ENCODE data around the gene ZSWIM3. TPM values are rescaled to one million over a fixed set of nuclear protein-coding genes. Genes with fewer than 3 reads are reported as not detected.

The ZSWIM3 gene
- total and polyA plus RNA-seq, 2 donors (not counting 3 experiments of a cell fraction or from before 2014, with no cell fraction given), result 3.8 to 4.4 TPM

- no peaks in the 10 kb centered on the region for H3K9me3 ChIP-seq (replicated peaks; ENCODE audit: control insufficient read depth, insufficient read depth, low read length)
- no peak for FAIRE-seq
- no peak for DNase-seq (ENCODE audit: low read depth, low spot score)
- dilution Hi-C loops (cut with MboI; ENCODE audit: extremely low pct_ligation_motif_present, low sequenced_read_pairs), result no loop called here
- no peaks in the 10 kb centered on the region for H3K79me2 ChIP-seq (ENCODE audit: control insufficient read depth, insufficient read depth, low read length)
- BruUV-seq (replicated peaks), result no TSS peak
- intact Hi-C loops (cut with micrococcal nuclease), result no loop called here
- no peak overlapping the region for H2AFZ ChIP-seq (ENCODE audit: low read depth, low read length)
- H4K20me1 ChIP-seq (replicated peaks; ENCODE audit: control insufficient read depth, extremely low read depth, insufficient read depth, low read length), result no peaks in the 10 kb centered on the region
- H3K4me2 ChIP-seq (ENCODE audit: insufficient read depth, low read length), result no peak overlapping the region
- TF ChIP-seq GATA2 (IDR thresholded peaks at IDR 0.05; ENCODE audit: insufficient read depth, insufficient read length, low read depth, low read length) (no peak), POLR2A (IDR thresholded peaks at IDR 0.05; ENCODE audit: low read depth, low read length) (no peak), EZH2 (IDR thresholded peaks at IDR 0.05; ENCODE audit: borderline replicate concordance, low read depth, low read length, severe bottlenecking) (no peak), JUN (IDR thresholded peaks at IDR 0.05; ENCODE audit: borderline replicate concordance, insufficient read depth, insufficient read length, low read depth) (no peak), POLR2AphosphoS5 (IDR thresholded peaks at IDR 0.05; ENCODE audit: insufficient read depth, low read depth, low read length) (no peak), FOS (IDR thresholded peaks at IDR 0.05; ENCODE audit: borderline replicate concordance, insufficient read depth, low read length) (no peak), MYC (IDR thresholded peaks at IDR 0.05; ENCODE audit: low read depth, low read length) (no peak)
- TF ChIP-seq, protein P1, sequence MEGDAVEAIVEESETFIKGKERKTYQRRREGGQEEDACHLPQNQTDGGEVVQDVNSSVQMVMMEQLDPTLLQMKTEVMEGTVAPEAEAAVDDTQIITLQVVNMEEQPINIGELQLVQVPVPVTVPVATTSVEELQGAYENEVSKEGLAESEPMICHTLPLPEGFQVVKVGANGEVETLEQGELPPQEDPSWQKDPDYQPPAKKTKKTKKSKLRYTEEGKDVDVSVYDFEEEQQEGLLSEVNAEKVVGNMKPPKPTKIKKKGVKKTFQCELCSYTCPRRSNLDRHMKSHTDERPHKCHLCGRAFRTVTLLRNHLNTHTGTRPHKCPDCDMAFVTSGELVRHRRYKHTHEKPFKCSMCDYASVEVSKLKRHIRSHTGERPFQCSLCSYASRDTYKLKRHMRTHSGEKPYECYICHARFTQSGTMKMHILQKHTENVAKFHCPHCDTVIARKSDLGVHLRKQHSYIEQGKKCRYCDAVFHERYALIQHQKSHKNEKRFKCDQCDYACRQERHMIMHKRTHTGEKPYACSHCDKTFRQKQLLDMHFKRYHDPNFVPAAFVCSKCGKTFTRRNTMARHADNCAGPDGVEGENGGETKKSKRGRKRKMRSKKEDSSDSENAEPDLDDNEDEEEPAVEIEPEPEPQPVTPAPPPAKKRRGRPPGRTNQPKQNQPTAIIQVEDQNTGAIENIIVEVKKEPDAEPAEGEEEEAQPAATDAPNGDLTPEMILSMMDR (IDR thresholded peaks at IDR 0.05; ENCODE audit: extremely low read depth in 1 of 2, insufficient read depth in 1 of 2, low read depth in 1 of 2, low read length in 2 of 2), result no peak
- TF ChIP-seq, protein P2, sequence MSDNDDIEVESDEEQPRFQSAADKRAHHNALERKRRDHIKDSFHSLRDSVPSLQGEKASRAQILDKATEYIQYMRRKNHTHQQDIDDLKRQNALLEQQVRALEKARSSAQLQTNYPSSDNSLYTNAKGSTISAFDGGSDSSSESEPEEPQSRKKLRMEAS (IDR thresholded peaks at IDR 0.05; ENCODE audit: insufficient read depth, insufficient read length), result no peak
- peaks cover 25% of the 10 kb centered on the region for H3K4me1 ChIP-seq (ENCODE audit: control insufficient read depth, extremely low read depth, insufficient read depth, low read length)
- POLR2A ChIA-PET, result interaction anchor here (0.7 to 3.8 kb wide), 2 partner anchors 24 to 25 kb away, joined by 6 to 22 read pairs; partner anchors contain the start of gene PCIF1
- no peak overlapping the region for H3K9ac ChIP-seq (replicated peaks; ENCODE audit: extremely low read depth, insufficient read depth, low read length)
- peaks cover 0 to 14% of the 10 kb centered on the region in 2 experiments for H3K36me3 ChIP-seq (ENCODE audit: control insufficient read depth in 2 of 2, extremely low read depth in 1 of 2, insufficient read depth in 2 of 2, low read length in 2 of 2)
- no peaks in the 10 kb centered on the region for H3K27me3 ChIP-seq (ENCODE audit: control insufficient read depth in 2 of 2, insufficient read depth in 2 of 2, low read length in 2 of 2)
- CTCF ChIA-PET, result interaction anchor here (1.0 to 5.0 kb wide), 5 partner anchors 11 to 27 kb away, joined by 3 to 22 read pairs (median 9); partner anchors contain the start of genes CTSA, NEURL2 and PCIF1
- no peak overlapping the region for H3K27ac ChIP-seq (ENCODE audit: insufficient read depth, low read depth, low read length)
- no peak overlapping the region for H3K4me3 ChIP-seq (replicated peaks in 1 of 3; ENCODE audit: insufficient read depth in 1 of 3, low read depth in 1 of 3, low read length in 3 of 3)
- no peaks in the 10 kb centered on the region for H3K9me1 ChIP-seq (replicated peaks; ENCODE audit: control insufficient read depth, extremely low read depth, insufficient read depth, low read length)
These were observed 52.0 kb downstream of the ZSWIM3 start for GRCh38 chr20:45909336-45909808.
